ENCODE results near the gene COL27A1. TPM values are rescaled to one million over a fixed set of nuclear protein-coding genes. Genes with fewer than 3 reads are reported as not detected.
"Not testable (repeated sequence)": the region's sequence is repeated elsewhere in the genome, so short reads cannot be mapped to it uniquely, and the experiment has no call there.

COL27A1 gene
- polyA plus RNA-seq, 2 of the 4 experiments (the other 2 are of a cell fraction) = 6.9 to 20.6 TPM

- H3K4me1 ChIP-seq = peaks cover 10% of the 10 kb centered on the region; the same call in 2 of the 3 replicates
- TF ChIP-seq MAZ (IDR thresholded peaks at IDR 0.05; ENCODE audit: borderline replicate concordance, low read depth, low read length) (no peak), FOSL2 (IDR thresholded peaks at IDR 0.05) (no peak), FOSL2 (CRISPR knock-in tag; IDR thresholded peaks at IDR 0.05) (0 out of 2 replicates have a peak, but pooled peaks have one; percentile 13)
- 53% methylated on average over 8 of the region's 8 CpGs for WGBS (ENCODE audit: missing lambda C conversion rate)
- no peaks in the 10 kb centered on the region for H3K9me3 ChIP-seq
- DNase-seq (ENCODE audit: low read depth in 1 of 2, low spot score in 1 of 2) (no peak), ATAC-seq (no peak), FAIRE-seq (no peak)
- ChIA-PET CTCF (interaction anchor here (1.2 to 1.4 kb wide), 2 partner anchors 167 to 239 kb away, joined by 3 read pairs; no protein-coding TSS in a partner anchor), POLR2A (no interaction called here)
- no peak overlapping the region for H3K4me2 ChIP-seq
- no peak overlapping the region for H3K4me3 ChIP-seq
- no peak overlapping the region for H3K27ac ChIP-seq
Observed at GRCh38 chr9:114321759-114322158, 166.4 kb downstream of the COL27A1 start.

- POLR2A ChIA-PET, FAIRE-seq: not testable (repeated sequence)
Observed at GRCh38 chr9:114322160-114322818, 167.0 kb downstream of the COL27A1 start.

GRCh38 chr9:114322831-114323531, 167.6 kb downstream of the COL27A1 start, which contains the start of gene ORM1:
Gene ORM1, plus strand, starts transcription at chr9:114323098. Its CDS starts 36 bp downstream, at chr9:114323134.
- POLR2A ChIA-PET; DNase-seq (ENCODE audit: low read depth in 1 of 2, low spot score in 1 of 2); H3K9me3 ChIP-seq; FAIRE-seq; H3K4me2 ChIP-seq; CTCF ChIA-PET; H3K4me1 ChIP-seq; H3K27ac ChIP-seq; H3K4me3 ChIP-seq: not testable (repeated sequence)
- peak; percentile 34 to 48 for ATAC-seq
- 85% methylated on average over 2 of the region's 15 CpGs for WGBS (ENCODE audit: missing lambda C conversion rate)

More at GRCh38 chr9:114322160-114322818, 167.0 kb downstream of the COL27A1 start:
- H3K4me3 ChIP-seq; DNase-seq (ENCODE audit: low read depth in 1 of 2, low spot score in 1 of 2); H3K4me2 ChIP-seq; H3K27ac ChIP-seq; ATAC-seq; H3K9me3 ChIP-seq: not testable (repeated sequence)
- whole genome bisulfite sequencing (ENCODE audit: missing lambda C conversion rate) = 75% methylated on average over 11 of the region's 12 CpGs
- CTCF ChIA-PET = interaction anchor here (0.6 to 1.4 kb wide), 3 partner anchors 118 to 568 kb away, joined by 3 read pairs; no protein-coding TSS in a partner anchor
- peaks cover 10% of the 10 kb centered on the region; the same call in 2 of the 3 replicates for H3K4me1 ChIP-seq

GRCh38 chr9:114323849-114324248, 168.5 kb downstream of the COL27A1 start:
- FAIRE-seq; ATAC-seq; H3K4me3 ChIP-seq; POLR2A ChIA-PET; H3K4me2 ChIP-seq; H3K27ac ChIP-seq; H3K9me3 ChIP-seq; DNase-seq (ENCODE audit: low read depth in 1 of 2, low spot score in 1 of 2); H3K4me1 ChIP-seq: not testable (repeated sequence)
- CTCF ChIA-PET = interaction anchor here (1.0 kb wide), 1 partner anchor 216 kb away, joined by 3 read pairs; no protein-coding TSS in a partner anchor
- 70% methylated on average over 6 of the region's 6 CpGs for WGBS (ENCODE audit: missing lambda C conversion rate)

GRCh38 chr9:114324492-114324891, 169.2 kb downstream of the COL27A1 start:
- TF ChIP-seq ZNF302 (CRISPR knock-in tag; IDR thresholded peaks at IDR 0.05) (no peak), ATOH8 (CRISPR knock-in tag; IDR thresholded peaks at IDR 0.05; ENCODE audit: low read depth) (no peak), USF2 (IDR thresholded peaks at IDR 0.05) (no peak), ZSCAN20 (CRISPR knock-in tag; IDR thresholded peaks at IDR 0.05) (no peak), BHLHE40 (IDR thresholded peaks at IDR 0.05; ENCODE audit: low read depth, low read length) (no peak), HOXB13 (CRISPR knock-in tag; IDR thresholded peaks at IDR 0.05; ENCODE audit: low read depth) (no peak), GATA3 (IDR thresholded peaks at IDR 0.05; ENCODE audit: borderline replicate concordance) (no peak), HOXB5 (CRISPR knock-in tag; IDR thresholded peaks at IDR 0.05) (no peak)
- POLR2A ChIA-PET = no interaction called here
- Histone ChIP-seq H3K4me1 (peaks cover 6% of the 10 kb centered on the region; the same call in 1 of the 3 replicates), H3K9me3 (no peaks in the 10 kb centered on the region), H3K4me2 (no peak overlapping the region), H3K4me3 (no peak overlapping the region), H3K27ac (no peak overlapping the region)
- ATAC-seq (peak in 1 of 2 experiments; percentile 15; a peak in 1 of 6 replicates), FAIRE-seq (no peak), DNase-seq (ENCODE audit: low read depth in 1 of 2, low spot score in 1 of 2) (no peak)
- WGBS (ENCODE audit: missing lambda C conversion rate) = 61% methylated on average over 8 of the region's 8 CpGs
- CTCF ChIA-PET = interaction anchor here (1.0 kb wide), 1 partner anchor 216 kb away, joined by 3 read pairs; no protein-coding TSS in a partner anchor

- H3K27ac ChIP-seq; H3K4me2 ChIP-seq; H3K9me3 ChIP-seq; POLR2A ChIA-PET; H3K4me1 ChIP-seq; FAIRE-seq; H3K4me3 ChIP-seq; DNase-seq (ENCODE audit: low read depth in 1 of 2, low spot score in 1 of 2): not testable (repeated sequence)
- WGBS (ENCODE audit: missing lambda C conversion rate) = 87% methylated on average over 6 of the region's 9 CpGs
- ATAC-seq = peak; percentile 15 to 21; a peak in 2 of 6 replicates
- CTCF ChIA-PET = interaction anchor here (1.0 kb wide), 1 partner anchor 217 kb away, joined by 3 read pairs; no protein-coding TSS in a partner anchor
Observed at GRCh38 chr9:114324965-114325364, 169.6 kb downstream of the COL27A1 start.

- ATAC-seq; H3K4me1 ChIP-seq; FAIRE-seq; H3K4me2 ChIP-seq; H3K4me3 ChIP-seq; H3K9me3 ChIP-seq; H3K27ac ChIP-seq; POLR2A ChIA-PET; DNase-seq (ENCODE audit: low read depth in 1 of 2, low spot score in 1 of 2); CTCF ChIA-PET: not testable (repeated sequence)
- WGBS (ENCODE audit: missing lambda C conversion rate) = 78% methylated on average over 2 of the region's 3 CpGs
Observed at GRCh38 chr9:114325684-114326254, 170.4 kb downstream of the COL27A1 start.

Measured in A549 (cell line).